GM12874 (cell line): ENCODE data around the gene NOS1.

Source experiments
- TF ChIP-seq, protein P1 (sequence below): IDR thresholded peaks from 2 replicates; pipeline ENCODE4 v1.5.1; 2011; ENCODE audit warnings: low read depth, mild to moderate bottlenecking, control low read depth, low read length, moderate library complexity; ENCODE audit not compliant: insufficient read depth

Gene NOS1

DNA sequence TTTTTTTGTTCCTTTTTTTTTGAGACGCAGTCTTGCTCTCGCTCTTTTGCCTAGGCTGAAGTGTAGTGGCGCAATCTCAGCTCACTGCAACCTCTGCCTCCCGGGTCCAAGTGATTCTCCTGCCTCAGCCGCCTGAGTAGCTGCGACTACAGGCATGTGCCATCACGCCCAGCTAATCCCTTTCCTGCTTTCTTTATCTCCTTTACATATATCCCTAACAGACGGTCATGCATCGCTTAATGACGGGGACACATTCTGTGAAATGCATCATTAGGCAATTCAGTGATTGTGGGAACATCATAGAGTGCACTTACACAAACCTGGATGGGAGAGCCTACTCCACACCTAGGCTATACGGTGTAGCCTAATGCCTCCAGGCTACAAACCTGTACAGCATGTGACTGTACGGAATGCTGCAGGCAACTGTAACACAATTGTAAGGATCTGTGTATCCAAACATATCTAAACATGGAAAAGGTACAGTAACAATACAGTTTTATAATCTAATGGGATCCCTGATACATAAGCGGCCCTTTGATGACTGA is 32.8 kb downstream of the NOS1 start:
- TF ChIP-seq, protein P1, sequence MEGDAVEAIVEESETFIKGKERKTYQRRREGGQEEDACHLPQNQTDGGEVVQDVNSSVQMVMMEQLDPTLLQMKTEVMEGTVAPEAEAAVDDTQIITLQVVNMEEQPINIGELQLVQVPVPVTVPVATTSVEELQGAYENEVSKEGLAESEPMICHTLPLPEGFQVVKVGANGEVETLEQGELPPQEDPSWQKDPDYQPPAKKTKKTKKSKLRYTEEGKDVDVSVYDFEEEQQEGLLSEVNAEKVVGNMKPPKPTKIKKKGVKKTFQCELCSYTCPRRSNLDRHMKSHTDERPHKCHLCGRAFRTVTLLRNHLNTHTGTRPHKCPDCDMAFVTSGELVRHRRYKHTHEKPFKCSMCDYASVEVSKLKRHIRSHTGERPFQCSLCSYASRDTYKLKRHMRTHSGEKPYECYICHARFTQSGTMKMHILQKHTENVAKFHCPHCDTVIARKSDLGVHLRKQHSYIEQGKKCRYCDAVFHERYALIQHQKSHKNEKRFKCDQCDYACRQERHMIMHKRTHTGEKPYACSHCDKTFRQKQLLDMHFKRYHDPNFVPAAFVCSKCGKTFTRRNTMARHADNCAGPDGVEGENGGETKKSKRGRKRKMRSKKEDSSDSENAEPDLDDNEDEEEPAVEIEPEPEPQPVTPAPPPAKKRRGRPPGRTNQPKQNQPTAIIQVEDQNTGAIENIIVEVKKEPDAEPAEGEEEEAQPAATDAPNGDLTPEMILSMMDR, result no peak

DNA sequence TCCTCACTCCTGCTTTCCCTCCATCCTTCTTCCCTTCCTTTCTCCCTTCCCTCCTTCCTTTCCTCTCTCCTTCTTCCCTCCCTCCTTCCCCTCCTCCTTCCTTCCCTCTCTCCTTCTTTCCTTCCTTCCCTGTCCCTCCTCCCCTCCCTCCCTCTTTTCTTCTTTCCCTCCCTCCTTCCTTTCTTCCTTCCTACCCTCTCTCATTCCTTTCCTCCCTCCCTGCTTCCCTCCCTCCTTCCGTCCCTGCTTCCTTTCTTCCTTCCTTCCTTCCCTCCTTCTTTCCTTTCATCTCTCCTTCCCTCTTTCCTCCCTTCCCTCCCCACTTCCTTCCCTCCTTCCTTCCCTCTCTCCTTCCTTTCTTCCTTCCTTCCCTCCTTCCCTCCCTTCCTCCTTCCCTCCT is 39.0 kb downstream of the NOS1 start:
- TF ChIP-seq, protein P1, result no peak

DNA sequence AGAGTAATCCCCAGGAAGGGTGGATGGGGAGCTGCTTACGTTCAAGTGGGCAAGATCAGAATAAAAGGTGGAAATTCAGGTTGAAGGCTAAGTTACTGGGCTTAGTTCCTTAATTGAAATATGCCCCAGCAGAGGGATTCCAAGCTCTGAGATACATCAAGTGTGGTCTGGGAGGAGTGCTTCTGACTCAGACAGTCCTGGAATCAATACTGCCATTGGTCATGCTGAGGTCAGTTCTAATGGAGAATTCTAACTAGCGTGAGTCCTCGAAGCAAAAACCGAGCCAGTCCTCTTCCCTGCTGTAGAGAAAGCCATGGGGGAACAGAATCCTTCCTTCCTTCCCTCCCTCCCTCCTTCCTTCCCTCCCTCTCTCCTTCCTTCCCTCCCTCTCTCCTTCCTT is 39.9 kb downstream of the NOS1 start:
- TF ChIP-seq, protein P1, result no peak

DNA sequence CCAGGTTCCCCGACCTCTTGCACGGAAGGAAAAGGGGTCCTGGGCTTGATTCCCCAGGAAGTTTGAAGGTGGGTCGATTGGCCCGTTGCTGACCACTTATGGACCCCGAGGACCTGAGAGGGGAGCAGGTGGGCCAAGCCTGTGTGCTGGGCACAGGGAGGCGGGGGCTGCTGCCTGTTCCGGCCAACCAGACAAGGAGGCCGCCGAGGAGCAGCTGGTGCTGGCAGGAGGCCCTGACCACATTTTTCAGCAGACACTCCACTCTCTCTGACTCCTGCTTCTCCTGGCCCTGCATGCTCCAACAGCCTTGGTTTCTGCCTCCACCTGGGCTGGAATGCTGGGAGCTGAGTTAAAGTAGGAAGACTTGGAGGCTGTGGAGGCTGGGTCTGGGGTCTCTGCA is 42.8 kb downstream of the NOS1 start:
- TF ChIP-seq, protein P1, result no peak

DNA sequence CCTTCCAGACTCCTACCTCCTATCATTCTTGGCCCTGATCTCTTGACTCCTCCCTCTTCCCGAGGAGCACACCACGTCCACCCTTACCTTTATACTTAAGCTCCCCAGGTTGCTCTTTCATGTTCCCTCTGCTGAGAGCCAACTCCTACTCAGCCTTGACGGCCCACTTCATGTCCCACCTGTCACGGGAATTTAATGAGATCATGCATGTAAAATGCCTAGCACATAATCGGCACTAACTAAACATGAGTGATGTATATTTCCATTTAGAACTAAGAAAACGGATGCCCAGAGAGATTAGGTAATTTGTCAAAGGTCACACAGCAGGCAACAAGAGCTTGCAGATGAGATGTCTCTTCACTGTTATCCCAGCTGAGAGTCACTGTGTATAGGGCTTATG is 45.1 kb downstream of the NOS1 start:
- TF ChIP-seq, protein P1, result no peak

- TF ChIP-seq, protein P1, result no peak
Measured at GRCh38 chr12:117313926-117314325, 47.5 kb downstream of the NOS1 start.

DNA sequence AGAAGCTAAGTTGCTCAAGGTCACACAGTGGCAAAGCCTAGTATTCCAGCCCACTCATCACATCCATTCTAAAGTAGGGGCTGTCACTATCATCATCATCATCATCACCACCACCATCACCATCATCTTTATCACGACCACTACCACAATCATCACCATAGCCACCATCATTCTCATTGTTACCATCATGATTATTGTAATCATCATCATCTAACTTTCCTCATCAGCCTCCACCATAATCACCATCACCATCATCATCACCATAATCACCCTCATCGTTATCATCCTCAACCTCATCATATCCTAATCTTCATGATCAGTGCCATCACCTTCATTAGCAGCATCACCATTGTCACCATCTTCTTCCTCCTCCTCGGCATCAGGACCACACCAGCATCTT is 48.7 kb downstream of the NOS1 start:
- TF ChIP-seq, protein P1, result no peak
